ENCODE measurements around the gene CHCHD10. TPM values are rescaled to one million over a fixed set of nuclear protein-coding genes. Genes with fewer than 3 reads are reported as not detected.

CHCHD10 gene
- total and polyA plus RNA-seq, 2 of the 4 experiments (the other 2 are of a cell fraction) = 2.2 to 11.2 TPM

GRCh38 chr22:23783265-23784150 is 15.7 kb upstream of the CHCHD10 start:
- H3K4ac ChIP-seq (ENCODE audit: low read depth, low read length) = peak overlapping the region; percentile 45
- whole genome bisulfite sequencing, 2 experiments (ENCODE audit: extremely low coverage in 2 of 2, insufficient read length in 1 of 2) = 96% methylated on average over 3 of the region's 15 CpGs; no CpG with 5 or more reads in 1 of the 2 experiments
- peak overlapping the region; percentile 31; the same call in 1 of the 2 replicates for H4K91ac ChIP-seq (ENCODE audit: insufficient read depth, low read depth, low read length)
- no peak overlapping the region for H3K4me3 ChIP-seq (ENCODE audit: insufficient read depth, low read depth, low read length)
- no peak overlapping the region for H3K27ac ChIP-seq (ENCODE audit: insufficient read depth, low read length)
- no peak overlapping the region for H3K56ac ChIP-seq (ENCODE audit: extremely low read depth, insufficient read depth, low read length)
- H2AK9ac ChIP-seq (replicated peaks; ENCODE audit: low read depth, low read length, poor library complexity) = no peak overlapping the region
- H3K9ac ChIP-seq (ENCODE audit: low read depth, low read length) = no peak overlapping the region
- dilution Hi-C loops (cut with HindIII; ENCODE audit: low sequenced_read_pairs, unreplicated experiment) = no loop called here
- no peaks in the 10 kb centered on the region for H3K36me3 ChIP-seq (ENCODE audit: control insufficient read depth, insufficient read depth, low read length)
- no peaks in the 10 kb centered on the region for H3K9me3 ChIP-seq (ENCODE audit: control insufficient read depth, insufficient read depth, low read length)
- no peak overlapping the region; the same call in 2 of the 3 replicates for H2BK15ac ChIP-seq (ENCODE audit: low read depth, low read length)
- TF ChIP-seq RAD21 (IDR thresholded peaks at IDR 0.05; ENCODE audit: low read length) (no peak), CEBPB (IDR thresholded peaks at IDR 0.05; ENCODE audit: low read depth, low read length) (no peak), RCOR1 (IDR thresholded peaks at IDR 0.05; ENCODE audit: insufficient replicate concordance, low read length) (no peak), MXI1 (IDR thresholded peaks at IDR 0.05; ENCODE audit: borderline replicate concordance, low read depth, low read length) (no peak), BHLHE40 (IDR thresholded peaks at IDR 0.05; ENCODE audit: low read depth, low read length) (no peak), MAZ (IDR thresholded peaks at IDR 0.05; ENCODE audit: borderline replicate concordance, low read depth, low read length) (no peak), RFX5 (IDR thresholded peaks at IDR 0.05; ENCODE audit: low read depth, low read length) (no peak), POLR2A (IDR thresholded peaks at IDR 0.05; ENCODE audit: low read depth, low read length) (no peak), FOS (IDR thresholded peaks at IDR 0.05; ENCODE audit: low read depth, low read length) (no peak), CTCF (conservative IDR thresholded peaks at IDR 0.05; ENCODE audit: low read depth, low read length) (no peak), USF2 (IDR thresholded peaks at IDR 0.05; ENCODE audit: low read depth, low read length) (no peak)
- H2BK20ac ChIP-seq (ENCODE audit: low read depth, low read length) = peak overlapping the region; percentile 1
- H3K27me3 ChIP-seq (ENCODE audit: control insufficient read depth, insufficient read depth, low read length) = no peaks in the 10 kb centered on the region
- peak overlapping the region; percentile 83; the same call in 1 of the 2 replicates for H3K14ac ChIP-seq (replicated peaks; ENCODE audit: low read depth, low read length)
- peaks cover 17% of the 10 kb centered on the region for H3K9me1 ChIP-seq (ENCODE audit: insufficient read depth, low read length)
- H2AFZ ChIP-seq (replicated peaks; ENCODE audit: low read length, poor library complexity) = peak overlapping the region; percentile 53
- peak overlapping the region; percentile 76; the same call in 1 of the 2 replicates for H2AK5ac ChIP-seq (ENCODE audit: low read depth, low read length)
- peak overlapping the region in 1 of 2 experiments; percentile 64; a peak in 1 of 4 replicates for H4K8ac ChIP-seq (ENCODE audit: low read depth in 2 of 2, low read length in 2 of 2)
- H3K4me1 ChIP-seq (ENCODE audit: control insufficient read depth, insufficient read depth, low read length) = peaks cover 22% of the 10 kb centered on the region
- intact Hi-C loops (cut with micrococcal nuclease) = no loop called here
- peak overlapping the region; percentile 9 for H2BK120ac ChIP-seq (ENCODE audit: low read depth, low read length)
- H3K79me1 ChIP-seq (ENCODE audit: low read depth in 1 of 2, low read length in 2 of 2) = peaks cover 7 to 17% of the 10 kb centered on the region in 2 experiments; a peak in 3 of 4 replicates
- peak overlapping the region; percentile 45; the same call in 1 of the 2 replicates for H3K23ac ChIP-seq (ENCODE audit: low read depth, low read length)
- no peak overlapping the region for H3K18ac ChIP-seq (ENCODE audit: low read depth, low read length)
- no peak overlapping the region for H3K4me2 ChIP-seq (ENCODE audit: low read depth, low read length)
- peak overlapping the region; percentile 26; the same call in 1 of the 2 replicates for H4K5ac ChIP-seq (ENCODE audit: low read depth, low read length)
- POLR2A ChIA-PET (ENCODE audit: unreplicated experiment) = no interaction called here
- ATAC-seq (ENCODE audit: low read depth) = no peak
- peak overlapping the region; percentile 7 for H2BK5ac ChIP-seq (ENCODE audit: low read depth, low read length, poor library complexity, severe bottlenecking)
- DNase-seq = no peak
- CTCF ChIA-PET = interaction anchor here (1.0 kb wide), 1 partner anchor 9 kb away, joined by 3 read pairs; no protein-coding TSS in a partner anchor
- H4K20me1 ChIP-seq (ENCODE audit: insufficient read depth, low read length) = peaks cover 13% of the 10 kb centered on the region
- in situ Hi-C loops (cut with MboI; ENCODE audit: low sequenced_read_pairs) = no loop called here
- BruUV-seq (replicated peaks) = no TSS peak

All from IMR-90 (cell line).